Gastrocnemius medialis (tissue), 4 donors: Measurements from ENCODE around the gene PDE4D. TPM values are rescaled to one million over a fixed set of nuclear protein-coding genes. Genes with fewer than 3 reads are reported as not detected.

Experiments
- ATAC-seq, 2 donors: fragments of 150-250 bp; one replicate each; pipeline ENCODE4 v1.9.1; 2016
- DNase-seq, 2 donors: peaks; one replicate each; pipeline ENCODE4 v3.0.0-alpha.2; 2019
- H3K27ac ChIP-seq, 4 donors: fragments of 200-600 bp; sonication (generic); 1 replicate in 1 of 4; 2 replicates in 3 of 4; pipeline ENCODE4 v1.5.1; 2016 to 2018; ENCODE audit warnings: mild to moderate bottlenecking in 2 of 4, moderate library complexity in 1 of 4
- H3K27me3 ChIP-seq, 3 donors: fragments of 200-600 bp; sonication (generic) in 2 of 3; 1 replicate in 1 of 3; 2 replicates in 2 of 3; pipeline versions ENCODE4 v1.5.1 to v1.6.0; 2016 to 2019; ENCODE audit warnings: mild to moderate bottlenecking in 1 of 3, moderate library complexity in 1 of 3
- H3K36me3 ChIP-seq, 2 donors: fragments of 200-600 bp; sonication (generic) in 1 of 2; one replicate each; pipeline ENCODE4 v1.5.1; 2017 to 2018
- H3K4me1 ChIP-seq, 2 donors: fragments of 200-600 bp; sonication (generic) in 1 of 2; one replicate each; pipeline ENCODE4 v1.5.1; 2016 to 2017; ENCODE audit warnings: mild to moderate bottlenecking in 2 of 2
- H3K4me3 ChIP-seq, 4 donors: fragments of 200-600 bp; sonication (generic) in 3 of 4; 1 replicate in 1 of 4; 2 replicates in 3 of 4; pipeline ENCODE4 v1.5.1; 2016 to 2019; ENCODE audit warnings: mild to moderate bottlenecking in 2 of 4
- H3K9me3 ChIP-seq, 3 donors: fragments of 200-600 bp; sonication (generic) in 2 of 3; 1 replicate in 1 of 3; 2 replicates in 2 of 3; pipeline ENCODE4 v1.5.1; 2016 to 2019
- POLR2A ChIP-seq, 2 donors: fragments of 450-650 bp; IDR thresholded peaks; one replicate each; pipeline ENCODE4 v1.6.1; 2017; ENCODE audit warnings: antibody characterized with exemption in 2 of 2, mild to moderate bottlenecking in 2 of 2, moderate library complexity in 2 of 2
- in situ Hi-C, 4 donors: fragments of 200-750 bp; cut with MboI; loops; one replicate each; pipeline versions ENCODE4 v1.15.0 to v1.8.0; 2017; ENCODE audit warnings: low sequenced_read_pairs in 4 of 4
- intact Hi-C: fragments of 100-400 bp; cut with DNase I; formaldehyde crosslinking; loops from one replicate; pipeline ENCODE4 v1.15.1; 2023; ENCODE audit warnings: low total_unique reads
- total RNA-seq, 4 donors: library from RNA; depleted of rRNA; stranded (reverse); fragments of >200 nt; gene quantifications; one replicate each; pipeline versions ENCODE4 v1.1.0 to v1.2.3, GENCODE V29; 2016
- TF ChIP-seq, protein P1 (sequence below), 5 experiments: fragments of 450-650 bp in 3 of 5; fragments of 200-600 bp in 2 of 5; sonication (generic) in 2 of 5; IDR thresholded peaks in 4 of 5; conservative IDR thresholded peaks in 1 of 5; 1 replicate in 4 of 5; 2 replicates in 1 of 5; pipeline ENCODE4 v1.5.1; 2016 to 2019; ENCODE audit warnings: antibody characterized with exemption in 5 of 5, mild to moderate bottlenecking in 3 of 5, moderate library complexity in 3 of 5

Gene PDE4D
- total RNA-seq, 4 donors from 2014 or later, result 133 to 223 (median 185) TPM

- no peaks in the 10 kb centered on the region for H3K9me3 ChIP-seq
These were observed 359.8 kb downstream of the PDE4D start for GRCh38 chr5:59533730-59534108.

DNA sequence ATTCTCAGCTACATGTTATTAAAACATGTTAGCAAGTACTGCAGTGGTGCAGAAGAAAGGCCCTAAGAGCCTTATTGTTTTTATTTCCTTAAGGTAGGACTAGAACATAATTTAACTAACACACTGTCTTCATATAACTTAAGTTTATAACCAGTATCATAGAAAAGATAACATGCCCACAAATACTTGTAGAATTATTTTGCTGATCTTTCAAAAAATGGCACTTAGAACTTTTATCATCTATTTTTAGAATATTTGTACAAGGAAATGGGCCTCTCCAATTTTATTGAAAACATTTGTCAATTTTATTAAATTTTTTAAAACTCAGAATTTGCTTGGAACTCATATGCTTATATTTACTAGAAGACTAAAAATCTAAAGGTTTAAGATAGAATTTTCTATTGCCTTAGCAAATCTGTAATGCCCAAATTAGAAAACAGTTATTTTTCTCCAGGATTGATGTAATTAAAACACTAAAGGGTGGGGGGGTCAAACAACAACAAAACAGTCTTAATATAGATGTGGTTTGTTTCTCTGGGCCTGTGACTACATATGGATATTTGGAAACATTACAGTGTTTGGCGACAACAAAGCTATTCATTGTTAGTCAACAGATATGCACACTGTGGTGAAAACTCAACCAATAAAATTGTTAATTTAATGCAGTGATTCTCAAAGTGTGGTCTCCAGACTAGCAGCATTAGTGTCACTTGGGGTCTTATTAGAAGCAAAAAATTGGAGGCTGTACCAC lies 360.4 kb downstream of the PDE4D start:
- no peaks in the 10 kb centered on the region for H3K9me3 ChIP-seq
- no peak for ATAC-seq
- intact Hi-C loops, result no loop called here

More at GRCh38 chr5:59533730-59534108, 359.8 kb downstream of the PDE4D start:
- peaks cover 22 to 26% of the 10 kb centered on the region in 2 donors for H3K4me1 ChIP-seq
- H3K36me3 ChIP-seq, result no peaks in the 10 kb centered on the region
- H3K27ac ChIP-seq, result peak overlapping the region in 2 of 4 donors; percentile 12 to 45
- TF ChIP-seq POLR2A (IDR thresholded peaks at IDR 0.05), result no peak
- TF ChIP-seq, protein P1, sequence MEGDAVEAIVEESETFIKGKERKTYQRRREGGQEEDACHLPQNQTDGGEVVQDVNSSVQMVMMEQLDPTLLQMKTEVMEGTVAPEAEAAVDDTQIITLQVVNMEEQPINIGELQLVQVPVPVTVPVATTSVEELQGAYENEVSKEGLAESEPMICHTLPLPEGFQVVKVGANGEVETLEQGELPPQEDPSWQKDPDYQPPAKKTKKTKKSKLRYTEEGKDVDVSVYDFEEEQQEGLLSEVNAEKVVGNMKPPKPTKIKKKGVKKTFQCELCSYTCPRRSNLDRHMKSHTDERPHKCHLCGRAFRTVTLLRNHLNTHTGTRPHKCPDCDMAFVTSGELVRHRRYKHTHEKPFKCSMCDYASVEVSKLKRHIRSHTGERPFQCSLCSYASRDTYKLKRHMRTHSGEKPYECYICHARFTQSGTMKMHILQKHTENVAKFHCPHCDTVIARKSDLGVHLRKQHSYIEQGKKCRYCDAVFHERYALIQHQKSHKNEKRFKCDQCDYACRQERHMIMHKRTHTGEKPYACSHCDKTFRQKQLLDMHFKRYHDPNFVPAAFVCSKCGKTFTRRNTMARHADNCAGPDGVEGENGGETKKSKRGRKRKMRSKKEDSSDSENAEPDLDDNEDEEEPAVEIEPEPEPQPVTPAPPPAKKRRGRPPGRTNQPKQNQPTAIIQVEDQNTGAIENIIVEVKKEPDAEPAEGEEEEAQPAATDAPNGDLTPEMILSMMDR (IDR thresholded peaks at IDR 0.05 in 4 of 5, conservative IDR thresholded peaks at IDR 0.05 in 1 of 5), result no peak
- H3K4me3 ChIP-seq, result no peak overlapping the region
- H3K27me3 ChIP-seq, result no peaks in the 10 kb centered on the region
- in situ Hi-C loops (no loop called here), intact Hi-C loops (no loop called here)
- ATAC-seq, result no peak
- no peak for DNase-seq

DNA sequence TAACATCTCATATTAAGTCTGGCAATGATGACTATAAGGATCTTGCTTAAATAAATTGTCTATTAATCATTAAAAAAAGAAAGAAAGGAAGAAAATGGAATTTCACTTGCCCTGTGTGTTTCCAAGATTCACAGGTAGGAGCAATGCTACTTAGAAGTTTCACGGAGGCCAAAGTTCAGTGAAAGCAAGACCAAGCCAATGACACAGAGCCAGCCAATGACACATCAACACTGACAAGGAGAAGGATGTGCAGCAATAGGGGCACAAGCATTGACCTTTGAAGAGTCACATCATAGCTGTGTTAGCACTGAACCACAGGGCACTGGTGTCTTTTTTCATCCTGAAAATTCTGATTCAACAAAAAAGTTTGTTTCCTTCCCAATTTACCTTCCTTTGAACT lies 364.3 kb downstream of the PDE4D start:
- peak overlapping the region in 1 of 4 donors; percentile 28 for H3K27ac ChIP-seq
- peaks cover 29 to 32% of the 10 kb centered on the region in 2 donors for H3K4me1 ChIP-seq
- H3K36me3 ChIP-seq, result no peaks in the 10 kb centered on the region
- H3K27me3 ChIP-seq, result no peaks in the 10 kb centered on the region
- intact Hi-C loops (no loop called here), in situ Hi-C loops (no loop called here)
- no peak for TF ChIP-seq POLR2A (IDR thresholded peaks at IDR 0.05)
- TF ChIP-seq, protein P1 (IDR thresholded peaks at IDR 0.05 in 4 of 5, conservative IDR thresholded peaks at IDR 0.05 in 1 of 5), result no peak
- H3K4me3 ChIP-seq, result no peak overlapping the region
- H3K9me3 ChIP-seq, result no peaks in the 10 kb centered on the region
- DNase-seq, result no peak
- ATAC-seq, result peak in 1 of 2 donors; percentile 28

More for the DNA sequence above, 360.4 kb downstream of the PDE4D start:
- no peaks in the 10 kb centered on the region for H3K36me3 ChIP-seq
- TF ChIP-seq, protein P1 (IDR thresholded peaks at IDR 0.05 in 4 of 5, conservative IDR thresholded peaks at IDR 0.05 in 1 of 5), result no peak
- TF ChIP-seq POLR2A (IDR thresholded peaks at IDR 0.05), result no peak
- H3K4me1 ChIP-seq, result peaks cover 28 to 31% of the 10 kb centered on the region in 2 donors
- H3K27ac ChIP-seq, result peak overlapping the region in 2 of 4 donors; percentile 24 to 45
- H3K27me3 ChIP-seq, result no peaks in the 10 kb centered on the region
- no peak overlapping the region for H3K4me3 ChIP-seq
- in situ Hi-C loops, result no loop called here
- DNase-seq, result no peak

DNA sequence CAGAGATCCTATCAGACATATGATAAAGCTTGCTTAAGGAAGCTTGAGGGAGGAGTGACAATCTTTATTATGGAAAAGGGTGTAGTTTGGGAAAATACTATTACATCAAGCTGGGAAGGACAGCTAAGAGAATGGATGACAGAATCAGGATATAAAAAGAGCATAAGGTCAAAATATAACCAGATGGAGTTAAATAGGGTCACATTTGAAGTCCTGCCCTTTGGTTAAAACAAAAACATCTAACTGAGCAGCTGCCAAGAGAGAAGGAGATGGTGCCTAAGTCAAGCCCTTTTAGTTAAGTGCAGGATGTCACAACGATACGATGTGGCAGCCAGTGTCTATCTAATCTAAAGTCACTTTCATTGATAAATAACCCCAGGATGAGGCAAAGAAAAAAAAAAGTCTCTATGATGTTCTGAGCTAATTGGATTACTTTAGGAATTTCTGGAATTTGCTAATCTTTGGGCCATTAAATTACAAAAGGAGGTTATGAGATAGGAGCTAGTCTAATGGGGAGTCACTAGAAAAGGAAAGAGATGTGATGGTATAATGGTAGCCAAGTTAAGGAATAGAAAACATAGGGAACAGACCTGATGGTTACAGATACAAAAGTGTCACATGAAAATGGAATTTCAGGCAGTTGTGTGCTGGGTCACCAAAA lies 365.2 kb downstream of the PDE4D start:
- TF ChIP-seq, protein P1 (IDR thresholded peaks at IDR 0.05 in 4 of 5, conservative IDR thresholded peaks at IDR 0.05 in 1 of 5), result no peak
- no peak for TF ChIP-seq POLR2A (IDR thresholded peaks at IDR 0.05)
- H3K4me3 ChIP-seq, result no peak overlapping the region
- peak overlapping the region; percentile 1 to 52 (median 18) for H3K27ac ChIP-seq
- no peaks in the 10 kb centered on the region for H3K36me3 ChIP-seq
- intact Hi-C loops, result no loop called here
- in situ Hi-C loops, result no loop called here
- peaks cover 30 to 33% of the 10 kb centered on the region in 2 donors for H3K4me1 ChIP-seq
- no peaks in the 10 kb centered on the region for H3K27me3 ChIP-seq
- H3K9me3 ChIP-seq, result no peaks in the 10 kb centered on the region
- DNase-seq (no peak), ATAC-seq (no peak)
